Measurements from ENCODE around the gene ZNRF4. TPM values are rescaled to one million over a fixed set of nuclear protein-coding genes. Genes with fewer than 3 reads are reported as not detected.

The ZNRF4 gene
- total and polyA plus RNA-seq, 10 of the 15 experiments (the other 5 are each of a cell fraction or from before 2014, with no cell fraction given): not detected

- RAD21 ChIA-PET (ENCODE audit: unreplicated experiment): no interaction called here
- H2AFZ ChIP-seq (ENCODE audit: control insufficient read depth, low read depth, low read length): no peak overlapping the region
- no peaks in the 10 kb centered on the region for H3K9me3 ChIP-seq (replicated peaks; ENCODE audit: control insufficient read depth, insufficient read depth, low read length)
- ATAC-seq (no peak), FAIRE-seq (no peak), DNase-seq (ENCODE audit: low read depth, low spot score) (no peak)
- WGBS (ENCODE audit: insufficient coverage, insufficient replicate concordance, low lambda C conversion rate, missing lambda C conversion rate): 0% methylated on average over 1 of the region's 2 CpGs
- no peak overlapping the region for H3K9ac ChIP-seq (ENCODE audit: control insufficient read depth, insufficient read depth, low read length)
- POLR2A ChIA-PET: interaction anchor here (0.6 kb wide), 1 partner anchor 517 kb away, joined by 5 read pairs; no protein-coding TSS in a partner anchor
- no peaks in the 10 kb centered on the region for H3K36me3 ChIP-seq (ENCODE audit: control insufficient read depth in 2 of 2, insufficient read depth in 2 of 2, low read length in 1 of 2)
- in situ Hi-C loops (cut with MboI): no loop called here
- no peaks in the 10 kb centered on the region for H3K79me2 ChIP-seq (ENCODE audit: control insufficient read depth, insufficient read depth, low read length)
- SMC1A ChIA-PET (ENCODE audit: uncharacterized antibody, unreplicated experiment): no interaction called here
- no peaks in the 10 kb centered on the region for H3K4me1 ChIP-seq (ENCODE audit: control insufficient read depth, insufficient read depth, low read length)
- no peak overlapping the region for H3K4me2 ChIP-seq (ENCODE audit: control insufficient read depth, insufficient read depth)
- TF ChIP-seq CBX5 (IDR thresholded peaks at IDR 0.05; ENCODE audit: low read depth) (no peak), MEF2A (IDR thresholded peaks at IDR 0.05; ENCODE audit: insufficient read depth, low read depth, low read length) (no peak), TCF12 (IDR thresholded peaks at IDR 0.05; ENCODE audit: low read depth, low read length) (no peak), USF2 (IDR thresholded peaks at IDR 0.05; ENCODE audit: borderline replicate concordance, low read depth, low read length) (no peak), SMC3 (IDR thresholded peaks at IDR 0.05; ENCODE audit: borderline replicate concordance, low read length) (no peak), RUNX3 (IDR thresholded peaks at IDR 0.05; ENCODE audit: low read length) (no peak), RBBP5 (conservative IDR thresholded peaks at IDR 0.05) (no peak), ATF3 (IDR thresholded peaks at IDR 0.05; ENCODE audit: borderline replicate concordance, extremely low read depth, low read depth, low read length) (no peak), KLF5 (IDR thresholded peaks at IDR 0.05; ENCODE audit: partially characterized antibody) (no peak), STAT1 (conservative IDR thresholded peaks at IDR 0.05) (no peak), CREM (IDR thresholded peaks at IDR 0.05; ENCODE audit: low read depth) (no peak), EP300 (IDR thresholded peaks at IDR 0.05; ENCODE audit: borderline replicate concordance in 1 of 2, control insufficient read depth in 1 of 2, low read depth in 2 of 2, low read length in 2 of 2) (no peak)
- CTCF ChIA-PET: no interaction called here
- H3K27ac ChIP-seq (ENCODE audit: control insufficient read depth, insufficient read depth): no peak overlapping the region
- no peaks in the 10 kb centered on the region for H3K27me3 ChIP-seq (replicated peaks in 1 of 2; ENCODE audit: control insufficient read depth in 2 of 2, insufficient read depth in 2 of 2, low read length in 1 of 2)
- H4K20me1 ChIP-seq (ENCODE audit: control insufficient read depth, insufficient read depth): no peaks in the 10 kb centered on the region
- no peak overlapping the region for H3K4me3 ChIP-seq
- no TSS peak for BruUV-seq (replicated peaks)
- intact Hi-C loops (cut with micrococcal nuclease; ENCODE audit: unreplicated experiment): no loop called here
These were observed 10.1 kb upstream of the ZNRF4 start for GRCh38 chr19:5445071-5445470.

Measured in GM12878 (cell line).